C4-2B (cell line): Measurements from ENCODE around the gene ARHGAP26.

Experiments used
- H3K27ac ChIP-seq: fragments of 450-650 bp; 2 replicates; pipeline ENCODE4 v1.5.1; 2017
- CTCF ChIP-seq: fragments of 450-650 bp; conservative IDR thresholded peaks from 2 replicates; pipeline ENCODE4 v1.5.1; 2017; ENCODE audit warnings: mild to moderate bottlenecking
- ZFX ChIP-seq: fragments of 450-650 bp; IDR thresholded peaks from 2 replicates; pipeline ENCODE4 v1.6.1; 2017

Gene ARHGAP26

GRCh38 chr5:142941245-142941644, 171.1 kb downstream of the ARHGAP26 start:
- no peak overlapping the region for H3K27ac ChIP-seq
- TF ChIP-seq CTCF (no peak), ZFX (no peak)

GRCh38 chr5:142942901-142943300, 172.7 kb downstream of the ARHGAP26 start:
- TF ChIP-seq ZFX = no peak
- no peak for TF ChIP-seq CTCF
- H3K27ac ChIP-seq = no peak overlapping the region

GRCh38 chr5:142944140-142944539, 174.0 kb downstream of the ARHGAP26 start:
- TF ChIP-seq ZFX = no peak
- no peak for TF ChIP-seq CTCF
- no peak overlapping the region for H3K27ac ChIP-seq

GRCh38 chr5:142945321-142945720, 175.1 kb downstream of the ARHGAP26 start:
- no peak overlapping the region for H3K27ac ChIP-seq
- no peak for TF ChIP-seq ZFX
- no peak for TF ChIP-seq CTCF

- TF ChIP-seq ZFX = no peak
- no peak for TF ChIP-seq CTCF
- no peak overlapping the region for H3K27ac ChIP-seq
Observed at GRCh38 chr5:142945845-142946244, 175.7 kb downstream of the ARHGAP26 start.

- no peak overlapping the region for H3K27ac ChIP-seq
- TF ChIP-seq ZFX (no peak), CTCF (no peak)
Observed at GRCh38 chr5:142946547-142947426, 176.6 kb downstream of the ARHGAP26 start.

GRCh38 chr5:142947427-142947709, 177.2 kb downstream of the ARHGAP26 start:
- TF ChIP-seq CTCF (no peak), ZFX (no peak)
- no peak overlapping the region for H3K27ac ChIP-seq
